ENCODE measurements around the gene KLHL40.

The KLHL40 gene, protein sequence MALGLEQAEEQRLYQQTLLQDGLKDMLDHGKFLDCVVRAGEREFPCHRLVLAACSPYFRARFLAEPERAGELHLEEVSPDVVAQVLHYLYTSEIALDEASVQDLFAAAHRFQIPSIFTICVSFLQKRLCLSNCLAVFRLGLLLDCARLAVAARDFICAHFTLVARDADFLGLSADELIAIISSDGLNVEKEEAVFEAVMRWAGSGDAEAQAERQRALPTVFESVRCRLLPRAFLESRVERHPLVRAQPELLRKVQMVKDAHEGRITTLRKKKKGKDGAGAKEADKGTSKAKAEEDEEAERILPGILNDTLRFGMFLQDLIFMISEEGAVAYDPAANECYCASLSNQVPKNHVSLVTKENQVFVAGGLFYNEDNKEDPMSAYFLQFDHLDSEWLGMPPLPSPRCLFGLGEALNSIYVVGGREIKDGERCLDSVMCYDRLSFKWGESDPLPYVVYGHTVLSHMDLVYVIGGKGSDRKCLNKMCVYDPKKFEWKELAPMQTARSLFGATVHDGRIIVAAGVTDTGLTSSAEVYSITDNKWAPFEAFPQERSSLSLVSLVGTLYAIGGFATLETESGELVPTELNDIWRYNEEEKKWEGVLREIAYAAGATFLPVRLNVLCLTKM

DNA sequence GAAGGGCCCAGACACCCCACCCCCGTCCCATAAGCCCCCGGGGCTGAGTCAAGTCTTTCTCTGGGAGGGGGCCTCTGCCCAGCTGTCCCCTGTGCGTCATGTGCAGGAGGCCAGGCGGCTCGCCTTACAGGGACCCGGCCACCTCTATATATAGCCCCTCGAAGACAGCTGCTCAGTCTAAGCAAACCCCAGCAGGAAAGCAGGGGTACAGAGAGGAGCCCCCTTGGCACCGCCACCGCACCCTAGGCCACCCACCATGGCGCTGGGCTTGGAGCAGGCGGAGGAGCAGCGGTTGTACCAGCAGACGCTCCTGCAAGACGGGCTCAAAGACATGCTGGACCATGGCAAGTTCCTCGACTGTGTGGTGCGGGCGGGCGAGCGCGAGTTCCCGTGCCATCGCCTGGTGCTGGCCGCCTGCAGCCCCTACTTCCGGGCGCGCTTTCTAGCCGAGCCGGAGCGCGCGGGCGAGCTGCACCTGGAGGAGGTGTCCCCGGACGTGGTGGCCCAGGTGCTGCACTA is at the start of gene KLHL40:
Gene KLHL40, plus strand, starts transcription at position 175 of the 519 bp plus-strand sequence. Its CDS starts 82 bp downstream, at position 257.
- DNase-seq = no peak

DNA sequence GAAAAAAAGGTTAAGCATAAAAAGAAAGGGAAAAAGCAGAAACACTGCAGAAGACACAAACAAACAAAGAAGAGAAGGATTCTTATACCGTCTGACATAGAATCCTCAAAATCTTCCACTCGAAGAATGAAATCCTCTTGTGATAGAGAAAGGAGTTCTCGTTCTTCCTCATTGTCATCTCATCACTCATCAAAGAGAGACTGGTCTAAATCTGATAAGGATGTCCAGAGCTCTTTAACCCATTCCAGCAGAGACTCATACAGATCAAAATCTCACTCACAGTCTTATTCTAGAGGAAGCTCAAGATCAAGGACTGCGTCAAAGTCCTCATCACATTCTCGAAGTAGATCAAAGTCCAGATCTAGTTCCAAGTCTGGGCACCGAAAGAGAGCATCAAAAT is 48.3 kb upstream of the KLHL40 start:
- DNase-seq = no peak

DNA sequence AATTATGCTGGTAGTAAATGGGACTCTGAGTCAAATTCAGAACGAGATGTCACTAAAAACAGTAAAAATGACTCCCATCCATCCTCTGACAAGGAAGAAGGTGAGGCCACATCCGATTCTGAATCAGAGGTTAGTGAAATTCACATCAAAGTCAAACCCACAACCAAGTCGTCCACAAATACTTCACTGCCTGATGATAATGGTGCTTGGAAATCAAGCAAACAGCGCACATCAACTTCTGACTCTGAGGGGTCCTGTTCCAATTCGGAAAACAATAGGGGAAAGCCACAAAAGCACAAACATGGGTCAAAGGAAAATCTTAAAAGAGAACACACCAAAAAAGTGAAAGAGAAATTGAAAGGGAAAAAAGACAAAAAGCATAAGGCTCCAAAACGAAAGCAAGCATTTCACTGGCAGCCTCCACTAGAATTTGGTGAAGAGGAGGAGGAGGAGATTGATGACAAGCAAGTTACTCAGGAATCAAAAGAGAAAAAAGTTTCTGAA is 46.9 kb upstream of the KLHL40 start:
- DNase-seq = no peak

DNA sequence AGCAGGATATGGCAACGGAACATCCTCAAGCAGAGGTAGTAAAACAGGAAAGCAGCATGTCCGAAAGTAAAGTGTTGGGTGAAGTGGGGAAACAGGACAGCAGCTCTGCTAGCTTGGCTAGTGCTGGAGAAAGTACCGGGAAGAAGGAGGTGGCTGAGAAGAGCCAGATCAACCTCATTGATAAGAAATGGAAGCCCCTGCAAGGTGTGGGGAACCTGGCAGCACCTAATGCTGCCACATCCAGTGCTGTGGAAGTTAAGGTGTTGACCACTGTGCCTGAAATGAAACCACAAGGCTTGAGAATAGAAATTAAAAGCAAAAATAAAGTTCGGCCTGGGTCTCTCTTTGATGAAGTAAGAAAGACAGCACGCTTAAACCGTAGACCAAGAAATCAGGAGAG is 46.1 kb upstream of the KLHL40 start:
- DNase-seq = no peak

DNA sequence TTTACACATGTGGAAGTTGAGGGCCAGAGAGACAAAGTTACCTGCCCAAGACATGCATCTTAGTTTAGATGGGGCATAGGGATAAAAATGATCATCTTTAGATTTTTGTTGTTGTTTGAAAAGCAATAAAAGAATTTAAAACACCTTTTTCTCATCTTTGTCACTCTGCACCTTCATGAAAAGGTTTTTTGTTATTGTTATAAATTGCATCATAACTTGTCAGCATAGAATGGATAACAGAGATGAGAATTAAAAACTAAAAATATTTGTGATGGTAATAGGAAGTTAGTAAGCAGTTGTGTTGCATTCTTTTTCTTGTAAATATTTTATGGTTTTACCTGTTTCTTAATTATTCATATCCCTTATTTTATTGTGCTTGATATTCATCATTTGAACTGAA is 45.2 kb upstream of the KLHL40 start:
- no peak for DNase-seq

DNA sequence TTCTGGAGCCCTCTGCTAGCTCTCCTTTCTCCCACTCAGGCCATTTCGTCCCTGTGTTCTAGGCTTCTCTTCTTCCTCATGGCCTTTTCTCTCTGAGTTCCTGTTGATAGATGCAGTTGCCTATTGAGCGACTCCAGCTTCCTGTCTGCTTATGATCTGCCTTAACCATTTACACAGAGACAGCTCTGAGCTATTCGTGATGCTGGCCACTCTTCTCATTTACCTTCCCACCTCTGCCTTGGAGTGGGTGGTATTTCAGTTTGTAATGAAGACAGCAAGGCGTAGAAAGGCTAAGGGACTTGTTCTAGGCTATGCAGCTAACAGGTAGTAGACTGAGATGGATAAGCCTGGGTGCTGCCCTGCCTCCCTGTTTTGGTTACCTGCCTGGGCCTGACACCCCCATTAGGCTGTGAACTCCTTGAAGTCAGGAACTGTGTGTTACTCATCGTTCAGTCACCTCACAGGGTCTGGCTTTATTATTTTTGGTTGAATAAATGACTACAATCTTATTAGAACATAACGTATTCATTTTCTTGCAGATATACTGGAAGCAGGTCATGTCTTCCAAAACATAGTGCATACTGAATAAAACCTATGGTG is 44.5 kb upstream of the KLHL40 start:
- no peak for DNase-seq

DNA sequence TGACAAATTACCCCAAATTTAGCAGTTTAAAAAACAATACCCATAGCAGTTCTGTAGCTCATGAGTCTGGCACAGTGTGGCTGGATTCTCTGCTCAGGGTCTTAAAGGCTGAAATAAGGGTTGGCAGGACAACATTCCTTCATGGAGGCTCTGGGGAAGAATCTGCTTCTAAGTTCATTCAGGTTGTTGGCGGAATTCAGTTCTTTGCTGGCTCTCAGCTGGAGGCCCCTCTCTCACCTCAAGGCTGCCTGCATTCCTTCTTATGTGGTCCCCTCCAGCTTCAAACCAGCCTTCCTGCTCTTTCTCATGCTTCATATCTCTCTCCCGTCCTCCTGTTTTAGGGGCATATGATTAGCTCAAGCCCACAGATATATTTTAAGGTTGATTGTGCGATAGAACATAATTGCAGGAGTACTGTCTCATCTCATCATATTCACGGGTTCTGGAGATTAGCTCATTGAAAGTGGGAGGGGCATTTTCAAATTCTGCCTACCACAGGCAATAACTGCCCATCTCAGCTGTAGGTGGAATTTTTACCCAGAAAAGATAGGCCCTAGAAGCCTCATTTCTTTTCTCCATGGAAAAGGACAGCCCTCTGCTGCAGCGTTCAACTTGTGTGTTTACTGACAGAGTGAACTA is 37.4 kb upstream of the KLHL40 start:
- no peak for DNase-seq

DNA sequence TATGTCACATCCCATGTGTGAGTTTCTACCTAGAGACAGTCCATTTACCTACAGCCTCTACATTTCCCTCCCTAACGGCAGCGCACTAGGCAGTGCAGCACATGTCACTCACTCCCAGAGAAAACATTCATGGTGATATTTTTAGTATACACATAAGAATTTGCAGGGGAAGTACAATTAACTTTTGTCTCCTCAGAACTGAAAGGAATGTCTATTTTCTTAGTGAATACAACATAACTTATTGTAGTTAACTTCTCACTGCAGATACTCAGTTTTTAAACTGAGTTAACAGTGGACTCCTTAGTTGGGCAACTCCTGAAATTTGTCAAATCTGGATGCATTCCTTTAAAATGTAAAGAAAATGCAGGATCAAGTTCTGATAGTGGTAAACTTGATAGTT is 36.3 kb upstream of the KLHL40 start:
- DNase-seq = no peak

DNA sequence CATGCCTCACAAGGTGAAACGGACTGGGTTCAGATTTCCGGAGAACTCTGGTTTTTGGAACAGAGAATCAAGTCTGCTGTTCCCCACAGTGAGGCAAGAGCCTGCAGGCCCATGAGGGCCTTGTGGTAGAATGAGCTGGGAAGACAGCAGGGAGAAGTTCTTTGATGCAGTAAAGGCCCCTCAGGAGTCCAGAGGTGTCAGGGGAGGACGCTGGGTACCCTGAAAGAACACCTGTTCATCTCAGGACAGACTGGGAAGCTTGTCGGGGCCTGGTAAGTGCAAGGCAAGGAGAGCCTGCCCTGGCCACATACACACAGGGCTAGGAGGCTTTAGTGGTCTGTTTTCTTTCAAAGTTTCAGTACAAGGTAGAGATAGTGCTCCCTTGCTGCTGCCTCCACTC is 35.6 kb upstream of the KLHL40 start:
- no peak for DNase-seq

DNA sequence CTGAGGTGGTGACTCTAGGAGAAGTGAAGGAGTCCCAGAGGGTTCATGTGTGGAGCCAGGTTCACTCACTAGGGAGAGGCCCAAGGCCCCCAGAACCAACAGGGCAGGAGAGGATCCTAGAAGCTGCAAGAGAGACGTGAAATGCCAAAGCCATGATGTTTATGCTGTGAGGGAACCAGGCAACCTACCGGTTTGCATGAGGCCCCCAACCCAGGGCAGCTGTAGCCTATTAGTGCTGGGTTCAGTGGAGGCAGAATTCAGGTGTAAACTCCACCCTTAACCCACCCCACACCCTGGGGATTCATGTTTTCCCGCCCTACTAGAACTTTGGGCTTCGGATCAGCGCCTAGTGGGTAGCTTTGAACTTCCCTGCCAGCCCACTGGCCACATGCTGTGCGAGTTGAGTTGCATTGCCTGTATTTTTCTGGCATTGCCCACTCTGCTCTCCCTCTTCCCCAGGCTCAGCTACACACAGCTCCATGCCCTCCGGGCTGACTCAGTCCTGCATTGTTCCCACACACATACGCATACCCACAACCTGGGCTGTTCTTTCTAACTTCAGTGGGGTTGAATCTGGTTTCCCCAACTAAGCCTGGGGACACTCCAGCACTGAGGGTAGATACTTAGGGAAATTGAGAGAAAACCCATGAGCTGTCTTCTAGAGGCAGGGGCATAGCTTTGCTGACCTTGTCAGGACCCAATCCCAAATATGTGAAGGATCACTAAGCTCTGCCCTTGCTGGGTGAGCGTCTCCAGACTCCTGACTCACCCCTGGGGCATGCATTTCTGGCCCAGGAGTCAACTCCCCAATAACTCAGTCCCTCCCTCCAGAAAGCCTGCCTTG is 33.9 kb upstream of the KLHL40 start:
- no peak for DNase-seq

DNA sequence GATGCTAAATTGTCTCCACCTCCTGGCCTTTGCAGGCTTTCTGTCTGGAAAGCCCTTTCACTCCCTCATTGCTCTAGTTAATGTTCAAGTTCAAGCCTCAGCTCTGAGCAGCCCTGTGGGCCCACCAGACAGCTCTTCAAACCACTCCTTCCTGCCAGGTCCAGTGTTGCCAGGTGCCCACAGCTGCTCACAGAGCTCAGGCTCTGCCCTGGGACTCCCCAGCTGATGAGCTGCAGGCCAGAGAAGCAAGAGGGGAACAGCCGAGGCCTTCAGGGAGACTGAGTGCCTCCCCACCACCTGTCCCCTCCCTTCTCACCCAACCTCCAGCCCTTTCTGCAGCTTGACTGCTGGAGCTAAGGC is 33.1 kb upstream of the KLHL40 start:
- DNase-seq = no peak

DNA sequence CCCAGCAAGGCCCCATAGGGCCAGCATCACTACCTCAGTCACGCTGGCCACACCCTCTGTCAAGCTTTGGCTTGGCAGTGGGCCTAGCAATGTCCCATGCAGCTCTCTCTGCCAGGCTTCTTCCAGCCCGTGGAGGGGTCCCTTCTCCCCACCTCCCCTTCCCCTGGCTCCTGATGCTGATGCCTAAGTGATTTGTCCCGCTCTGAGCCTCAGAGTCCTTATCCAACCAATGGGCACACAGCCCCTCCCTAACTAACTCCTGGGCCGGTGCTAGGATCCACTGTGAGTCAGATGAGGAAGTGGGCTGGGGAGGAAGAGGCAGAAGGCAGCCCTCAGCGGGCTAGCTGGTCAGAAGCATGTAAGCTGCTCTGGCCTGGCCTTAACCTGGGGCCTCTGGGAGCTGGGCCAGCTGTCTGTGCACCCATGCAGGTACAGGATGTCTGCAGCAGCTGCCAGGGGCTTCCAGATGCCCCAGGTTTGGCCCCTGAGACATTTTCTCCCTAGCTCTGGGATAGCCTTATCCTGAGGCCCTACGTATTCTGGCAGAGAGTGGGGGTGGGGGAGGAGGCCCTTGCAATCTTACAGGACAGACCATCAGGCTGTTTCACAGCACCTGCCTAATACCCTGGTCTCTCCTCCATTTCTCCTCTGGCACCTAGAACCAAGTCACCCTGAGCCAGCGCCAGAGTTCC is 32.6 kb upstream of the KLHL40 start:
- no peak for DNase-seq

DNA sequence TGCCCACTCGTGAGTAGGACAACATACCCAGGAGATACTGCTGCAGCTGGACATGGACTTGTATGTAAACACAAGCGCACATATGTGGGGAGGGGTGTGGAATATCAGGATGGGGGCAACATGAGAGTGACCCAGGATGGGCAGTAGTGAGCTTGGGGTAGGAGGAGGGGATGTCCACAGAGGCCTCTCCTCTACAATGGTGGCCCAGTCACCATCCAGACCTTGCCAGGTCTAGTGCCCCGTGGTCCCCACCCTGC is 32.1 kb upstream of the KLHL40 start:
- DNase-seq = no peak

DNA sequence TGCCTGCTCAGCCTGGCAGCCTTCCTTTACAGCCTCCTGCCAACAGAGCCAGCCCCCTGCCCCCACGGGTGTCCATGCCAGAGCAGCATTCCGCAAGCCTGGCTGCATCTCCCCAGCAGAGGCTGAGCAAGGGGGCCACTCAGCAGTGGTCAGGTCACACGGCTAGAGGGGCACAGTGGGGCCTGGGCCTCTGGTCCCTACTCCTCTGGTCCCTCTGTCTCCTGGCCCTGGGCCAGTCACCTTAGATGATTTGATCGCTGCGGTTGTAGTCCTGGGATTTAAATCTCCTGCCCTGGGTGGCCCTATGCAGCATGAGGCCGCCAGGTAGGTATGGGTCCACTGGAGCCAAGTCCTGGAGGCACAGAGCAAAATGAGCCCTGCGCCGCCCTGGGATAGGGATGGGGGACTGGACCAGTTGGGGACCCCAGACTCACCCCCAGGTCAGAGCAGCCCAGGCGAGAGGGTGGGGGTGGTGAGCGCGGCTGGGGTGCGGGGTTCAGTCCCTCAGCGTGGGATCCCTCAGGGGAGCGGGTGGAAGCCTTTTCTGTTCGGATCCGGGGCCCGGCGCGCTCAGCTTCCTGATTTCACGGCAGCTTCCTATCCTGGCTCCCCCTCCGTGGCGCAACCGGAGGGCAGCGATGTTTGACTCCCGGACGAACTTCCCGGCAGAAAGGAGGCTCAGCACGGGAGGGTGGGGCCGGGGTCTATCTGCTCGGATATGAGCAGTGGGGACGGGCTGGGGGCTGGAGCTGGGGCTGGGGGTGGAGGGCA is 31.6 kb upstream of the KLHL40 start, which contains the start of gene ZBTB47:
Gene ZBTB47, plus strand, starts transcription at position 138 of the 771 bp plus-strand sequence. CDS start 4,659 bp downstream, outside the sequence.
- no peak for DNase-seq

DNA sequence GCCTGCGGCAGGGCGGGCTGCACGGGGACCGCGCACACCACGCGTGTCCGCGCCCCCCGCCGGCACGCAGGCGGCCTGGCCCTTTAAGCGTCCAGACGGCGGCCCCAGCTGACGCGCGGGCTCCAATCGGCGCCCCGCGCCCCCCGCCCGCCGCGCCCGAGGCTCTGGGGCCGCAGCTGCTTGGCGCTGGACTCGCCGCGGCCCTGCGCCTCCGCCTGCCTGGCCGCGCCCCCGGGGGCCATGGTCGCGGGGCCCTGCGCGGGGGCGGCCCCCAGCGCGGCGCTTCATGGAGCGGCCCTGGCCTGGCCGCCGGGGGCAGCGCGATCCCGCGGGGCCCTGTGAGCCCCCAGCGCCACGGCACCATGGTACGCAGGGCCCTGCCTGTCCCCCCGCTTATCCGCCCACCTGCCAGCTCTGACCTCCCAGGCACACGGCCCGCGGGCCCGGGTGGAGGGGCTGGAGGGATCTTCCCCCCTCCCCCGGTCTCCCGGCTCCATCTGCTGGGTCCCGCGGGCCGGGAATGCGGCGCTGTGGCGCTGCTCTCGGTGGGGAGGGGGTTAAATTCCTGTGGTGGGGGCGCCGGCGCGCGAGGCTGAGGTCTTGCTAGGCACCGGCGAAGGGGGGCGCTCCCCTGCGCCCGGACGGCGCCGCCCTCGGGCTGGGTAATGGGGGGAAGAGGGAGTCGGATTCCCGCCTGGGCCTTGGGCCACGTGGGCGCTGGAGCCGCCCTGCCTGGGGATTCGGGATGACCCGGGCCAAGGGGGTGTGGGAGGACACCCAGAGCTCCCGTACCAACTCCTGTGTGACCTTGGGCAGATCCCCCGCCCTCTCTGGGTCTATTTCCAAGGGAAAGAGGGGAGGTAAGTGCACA is 30.8 kb upstream of the KLHL40 start:
- no peak for DNase-seq

DNA sequence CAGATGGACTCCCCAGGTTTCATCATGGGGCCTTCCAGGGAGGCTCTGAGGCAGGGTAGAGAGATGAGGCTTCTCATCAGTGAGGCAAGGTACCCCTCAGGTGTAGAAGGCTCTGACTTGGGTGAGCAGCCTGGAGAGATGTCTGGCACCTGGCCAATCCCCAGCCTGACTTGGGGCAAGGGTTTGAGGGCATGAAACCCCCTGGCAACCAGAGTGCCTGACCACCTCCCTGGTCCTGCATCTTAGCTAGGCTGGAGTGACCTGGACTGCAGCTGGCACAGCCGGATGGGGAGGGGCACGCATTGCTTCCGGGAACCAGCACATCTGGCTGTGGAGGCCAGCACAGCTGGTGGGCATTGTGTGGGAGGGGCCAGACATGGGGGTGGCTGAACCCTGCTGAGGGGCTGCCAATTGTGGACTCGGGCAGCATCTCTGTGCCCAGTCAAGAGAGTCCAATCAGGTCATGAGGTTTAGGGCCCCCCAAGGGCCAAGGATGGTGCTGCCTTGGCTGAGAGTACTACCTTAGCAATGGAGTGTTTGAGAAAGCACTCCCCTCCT is 29.9 kb upstream of the KLHL40 start:
- DNase-seq = no peak

DNA sequence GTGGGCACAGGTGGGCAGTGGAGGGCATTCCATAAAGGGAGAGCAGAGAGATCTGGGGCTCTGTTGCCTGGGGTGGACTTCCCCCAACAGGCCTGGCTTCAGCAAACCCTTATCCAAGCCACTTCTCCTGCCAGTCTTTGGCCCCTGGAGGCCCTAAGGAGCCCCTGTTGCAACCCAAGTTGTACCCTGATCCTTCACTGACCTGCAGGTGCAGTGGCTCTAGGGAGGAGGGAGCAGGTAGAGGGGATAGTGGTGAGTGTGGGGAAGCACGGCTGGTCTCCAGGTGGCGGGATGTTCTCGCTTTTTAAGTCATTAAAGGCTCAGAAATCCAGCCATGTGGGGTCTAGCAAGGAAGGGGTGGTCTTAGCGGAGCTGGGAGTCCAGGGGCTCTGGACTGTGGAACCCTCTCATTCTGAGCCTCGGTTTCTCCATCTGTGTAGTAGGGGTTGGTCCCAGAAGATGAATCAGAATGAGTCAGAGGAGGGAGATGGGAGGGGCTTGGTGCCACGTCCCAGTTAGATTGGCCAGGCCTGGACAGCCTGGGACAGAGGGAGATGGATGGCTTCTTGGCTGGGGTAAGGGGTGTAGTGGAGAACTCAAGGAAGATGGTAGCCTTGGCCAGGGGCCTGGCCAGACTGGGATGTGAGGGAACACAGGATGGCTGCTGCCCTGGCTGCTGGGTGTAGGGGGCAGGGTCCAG is 29.2 kb upstream of the KLHL40 start:
- DNase-seq = no peak

DNA sequence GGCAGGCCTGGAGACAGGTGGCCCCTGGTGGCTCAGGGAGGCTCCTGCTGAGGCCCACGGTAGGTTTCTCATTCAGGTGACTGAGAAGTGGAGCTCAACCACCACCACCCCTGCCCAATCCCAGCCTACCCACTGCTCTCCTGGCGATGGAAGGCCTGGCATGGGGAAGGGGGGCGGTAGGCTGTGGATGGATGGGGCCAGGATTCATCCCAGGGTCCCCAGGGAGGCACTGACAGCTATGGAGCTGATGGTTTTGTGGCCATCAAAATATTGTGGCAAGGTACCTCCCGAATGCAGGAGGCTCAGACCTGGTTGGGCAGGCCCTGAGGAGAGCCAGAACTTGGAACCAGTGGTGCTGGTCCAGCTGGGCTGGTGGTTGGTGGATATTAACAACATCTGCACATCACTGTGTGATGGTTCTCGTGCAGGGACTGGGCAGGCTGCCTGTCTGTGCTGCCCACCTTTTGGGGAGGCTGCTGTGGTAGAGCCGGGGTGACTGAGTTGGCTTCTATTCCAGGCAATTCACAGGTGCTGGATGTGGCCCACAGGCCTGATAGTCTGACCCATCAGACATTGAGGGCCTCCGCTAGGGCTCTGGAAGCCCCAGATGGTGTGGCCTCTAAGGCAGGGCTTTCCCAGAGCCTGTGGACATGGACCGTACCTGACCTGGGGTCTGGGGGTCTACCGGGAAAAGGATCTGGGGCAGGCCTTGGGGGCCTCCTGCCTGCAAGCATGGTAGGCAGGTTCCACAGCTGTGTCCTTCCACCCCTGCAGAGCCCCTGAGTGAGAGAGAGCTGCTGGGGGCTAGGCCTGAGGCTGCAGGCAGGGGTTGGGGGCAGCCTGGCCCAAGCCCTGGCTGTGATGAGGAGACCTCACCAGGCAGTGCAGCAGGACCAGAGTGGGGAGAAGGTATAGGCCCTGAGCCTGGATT is 28.4 kb upstream of the KLHL40 start:
- DNase-seq = no peak
